HG03469 (cell line): ENCODE results near the gene FOLH1.
"Not testable (repeated sequence)": the region's sequence is repeated elsewhere in the genome, so short reads cannot be mapped to it uniquely, and the experiment has no call there.

Source experiments
- ATAC-seq: cut with Tn5 transposase; IDR thresholded peaks from one replicate; pipeline ENCODE4 v1.9.1; 2021; ENCODE audit warnings: mild to moderate bottlenecking, moderate library complexity, moderate number of reproducible peaks; ENCODE audit not compliant: unreplicated experiment

The FOLH1 gene

GRCh38 chr11:49184756-49185155 is 23.6 kb downstream of the FOLH1 start:
- not testable (repeated sequence) for ATAC-seq

DNA sequence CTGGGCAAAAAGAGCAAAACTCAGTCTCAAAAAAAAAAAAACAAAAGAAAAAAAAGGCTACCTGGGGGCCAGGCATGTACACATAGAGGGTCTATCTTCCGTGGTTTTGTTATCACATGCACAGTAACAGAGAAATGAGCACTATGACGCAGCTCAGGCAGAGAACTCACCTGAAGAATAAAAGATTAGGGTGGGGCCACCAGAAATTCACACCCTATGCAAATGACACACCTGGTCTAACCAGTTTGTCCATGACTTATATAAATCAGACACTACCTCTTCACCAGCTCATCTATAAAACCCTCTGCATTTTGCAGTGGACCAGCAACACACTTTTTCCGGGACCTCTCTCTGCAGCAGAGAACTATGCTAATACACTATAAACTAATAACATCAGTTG is 30.5 kb downstream of the FOLH1 start:
- not testable (repeated sequence) for ATAC-seq

DNA sequence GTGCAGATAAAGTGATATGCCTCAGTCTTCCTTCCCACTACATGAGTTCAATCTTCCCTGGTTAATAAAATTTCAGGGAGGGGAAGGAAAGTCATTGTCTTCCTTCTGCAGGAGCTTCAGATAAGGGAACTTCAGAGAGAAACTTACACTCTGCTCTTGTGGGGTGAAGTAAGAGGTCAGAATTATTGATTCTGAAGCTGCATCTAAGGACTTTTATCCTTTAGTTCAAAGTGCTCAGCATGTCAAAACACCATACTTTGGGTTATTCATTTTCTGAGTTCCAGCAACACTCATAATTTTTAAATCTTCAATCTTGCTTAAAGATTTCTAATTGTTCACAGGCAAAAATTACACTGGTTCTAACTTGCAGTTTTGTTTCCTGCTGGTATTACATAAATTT is 33.0 kb downstream of the FOLH1 start:
- ATAC-seq, result not testable (repeated sequence)

- not testable (repeated sequence) for ATAC-seq
These were observed 33.6 kb downstream of the FOLH1 start for GRCh38 chr11:49174691-49175366.

DNA sequence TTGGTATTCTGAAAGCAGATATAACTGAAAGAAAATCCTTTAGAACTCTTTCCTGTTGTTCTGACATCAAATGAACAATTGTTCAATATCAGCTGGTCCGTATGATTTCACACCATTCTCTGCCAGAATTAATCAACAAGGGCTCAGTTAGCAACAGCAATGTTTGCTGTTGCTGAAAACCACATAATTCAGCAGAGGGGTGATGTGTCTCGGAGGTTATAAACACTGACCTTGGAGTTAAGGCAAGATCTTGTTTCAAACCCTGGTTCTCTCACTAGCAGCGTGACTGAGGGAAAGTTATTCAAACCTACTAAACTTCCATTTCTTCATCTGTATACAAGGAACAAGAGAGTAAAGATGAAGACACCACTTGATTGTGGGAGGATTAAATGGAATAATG is 36.8 kb downstream of the FOLH1 start:
- ATAC-seq, result not testable (repeated sequence)

- not testable (repeated sequence) for ATAC-seq
These were observed 38.8 kb downstream of the FOLH1 start for GRCh38 chr11:49169579-49169978.

DNA sequence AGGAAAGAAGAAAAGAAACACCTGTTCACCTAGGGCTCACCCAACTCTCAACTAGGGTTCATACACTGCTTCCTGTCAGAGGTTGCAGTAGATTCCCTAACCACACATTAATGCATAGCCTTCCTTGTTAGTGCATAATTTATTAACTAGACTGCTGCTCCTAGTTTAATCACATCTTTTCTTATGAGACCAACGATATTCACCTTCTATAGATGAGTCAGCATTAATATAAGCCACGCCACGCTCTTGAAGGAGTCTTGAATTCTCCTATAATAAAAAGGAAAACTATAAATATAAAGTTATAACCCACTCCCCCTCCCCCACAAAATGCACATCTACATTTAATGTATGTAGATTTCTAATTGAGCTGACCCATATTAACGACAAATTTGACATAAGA is 39.4 kb downstream of the FOLH1 start:
- not testable (repeated sequence) for ATAC-seq

DNA sequence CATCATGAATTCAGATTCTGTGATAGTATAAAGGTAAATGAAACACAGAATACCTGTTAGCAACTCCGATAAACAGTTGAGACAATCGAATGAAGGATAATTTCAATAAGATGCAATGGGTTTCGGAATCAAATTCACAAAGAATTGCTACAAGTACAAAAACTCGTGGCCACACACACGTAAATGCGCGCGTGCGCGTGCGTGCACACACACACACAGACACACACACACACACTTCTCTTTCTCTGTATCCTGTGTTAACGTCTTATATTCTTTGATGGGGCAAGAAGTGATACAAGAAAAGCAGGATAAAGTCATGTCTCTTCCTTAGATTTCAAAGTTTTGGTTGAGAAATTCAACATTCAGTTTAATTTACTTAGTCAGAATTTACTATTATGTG is 57.2 kb downstream of the FOLH1 start:
- ATAC-seq, result no peak

- not testable (repeated sequence) for ATAC-seq
These were observed 106.0 kb downstream of the FOLH1 start for GRCh38 chr11:49102356-49102755.
